ENCODE data around the gene FYTTD1.

DNA sequence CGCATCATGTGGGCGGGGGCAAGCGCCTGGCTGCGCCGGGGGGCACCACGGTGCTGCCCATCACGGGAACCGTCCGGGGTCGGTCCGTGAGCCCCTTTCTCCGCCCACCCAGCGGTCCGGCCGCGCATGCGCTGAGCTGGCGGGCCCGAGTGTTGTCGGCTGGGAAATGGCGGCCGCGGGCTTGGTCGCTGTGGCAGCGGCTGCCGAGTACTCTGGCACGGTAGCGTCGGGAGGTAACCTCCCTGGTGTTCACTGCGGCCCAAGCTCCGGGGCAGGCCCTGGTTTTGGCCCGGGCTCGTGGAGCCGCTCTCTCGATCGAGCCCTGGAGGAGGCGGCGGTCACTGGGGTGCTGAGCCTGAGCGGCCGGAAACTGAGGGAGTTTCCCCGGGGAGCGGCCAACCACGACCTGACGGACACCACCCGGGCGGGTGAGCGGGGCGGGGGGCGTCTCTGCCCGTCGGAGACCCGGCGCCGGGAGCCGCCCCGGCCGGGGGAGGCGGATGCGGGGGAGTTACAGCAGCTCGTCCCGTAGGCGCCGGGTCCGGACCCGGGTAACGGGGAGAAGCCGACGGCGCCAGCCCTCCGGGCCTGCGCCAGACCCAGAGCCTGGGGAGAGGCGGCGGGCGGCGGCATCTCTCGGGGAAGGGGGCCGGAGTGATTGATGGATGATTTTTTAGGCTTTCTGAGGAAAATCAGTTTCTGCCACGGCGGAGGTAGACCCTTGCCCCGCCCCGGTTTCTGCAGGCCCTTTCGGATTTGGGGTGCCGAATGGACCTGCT is 41.6 kb downstream of the FYTTD1 start, which contains the start of gene LRCH3:
- TF ChIP-seq, protein P1, sequence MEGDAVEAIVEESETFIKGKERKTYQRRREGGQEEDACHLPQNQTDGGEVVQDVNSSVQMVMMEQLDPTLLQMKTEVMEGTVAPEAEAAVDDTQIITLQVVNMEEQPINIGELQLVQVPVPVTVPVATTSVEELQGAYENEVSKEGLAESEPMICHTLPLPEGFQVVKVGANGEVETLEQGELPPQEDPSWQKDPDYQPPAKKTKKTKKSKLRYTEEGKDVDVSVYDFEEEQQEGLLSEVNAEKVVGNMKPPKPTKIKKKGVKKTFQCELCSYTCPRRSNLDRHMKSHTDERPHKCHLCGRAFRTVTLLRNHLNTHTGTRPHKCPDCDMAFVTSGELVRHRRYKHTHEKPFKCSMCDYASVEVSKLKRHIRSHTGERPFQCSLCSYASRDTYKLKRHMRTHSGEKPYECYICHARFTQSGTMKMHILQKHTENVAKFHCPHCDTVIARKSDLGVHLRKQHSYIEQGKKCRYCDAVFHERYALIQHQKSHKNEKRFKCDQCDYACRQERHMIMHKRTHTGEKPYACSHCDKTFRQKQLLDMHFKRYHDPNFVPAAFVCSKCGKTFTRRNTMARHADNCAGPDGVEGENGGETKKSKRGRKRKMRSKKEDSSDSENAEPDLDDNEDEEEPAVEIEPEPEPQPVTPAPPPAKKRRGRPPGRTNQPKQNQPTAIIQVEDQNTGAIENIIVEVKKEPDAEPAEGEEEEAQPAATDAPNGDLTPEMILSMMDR (IDR thresholded peaks at IDR 0.05): peak in 1 of 3 donors; percentile 5
- no peak for TF ChIP-seq EP300 (IDR thresholded peaks at IDR 0.05)

Data from ovary (tissue), 3 donors.